HFFc6 (cell line): ENCODE data around the gene KCNK7. TPM values are rescaled to one million over a fixed set of nuclear protein-coding genes. Genes with fewer than 3 reads are reported as not detected.
A peak's percentile ranks its signal among the peaks of the same experiment; 100 is the strongest.
"Not testable (repeated sequence)": the region's sequence is repeated elsewhere in the genome, so short reads cannot be mapped to it uniquely, and the experiment has no call there.

Source experiments
- DNase-seq: peaks from one replicate; pipeline ENCODE4 v3.0.0-alpha.2; 2018
- H3K27ac Mint-ChIP-seq: 2 replicates; pipeline ENCODE4 v1.8.0; 2020; ENCODE audit warnings: mild to moderate bottlenecking, mixed read lengths
- H3K27me3 Mint-ChIP-seq: 2 replicates; pipeline ENCODE4 v1.8.0; 2021; ENCODE audit warnings: mild to moderate bottlenecking, moderate library complexity, mixed read lengths; ENCODE audit not compliant: insufficient read depth
- H3K36me3 Mint-ChIP-seq: 2 replicates; pipeline ENCODE4 v1.8.0; 2021; ENCODE audit warnings: low read depth, mixed read lengths
- H3K4me1 Mint-ChIP-seq: 2 replicates; pipeline ENCODE4 v1.8.0; 2020; ENCODE audit warnings: low read depth, mixed read lengths
- H3K4me3 Mint-ChIP-seq: 2 replicates; pipeline ENCODE4 v1.8.0; 2020; ENCODE audit warnings: mild to moderate bottlenecking, moderate library complexity, mixed read lengths
- H3K9me3 Mint-ChIP-seq: 2 replicates; pipeline ENCODE4 v1.8.0; 2020; ENCODE audit warnings: mild to moderate bottlenecking, mixed read lengths
- CTCF ChIP-seq: fragments of 200-600 bp; sonication (generic); IDR thresholded peaks from 2 replicates; pipeline ENCODE4 v1.5.0; 2021; ENCODE audit warnings: antibody characterized with exemption, mild to moderate bottlenecking
- total RNA-seq, 6 experiments: library from RNA; stranded (reverse); fragmentation: NEBNext Ultra II Directional; extraction: Animal tissue kit (Norgen Biotek cat#: 25700); gene quantifications; 2 replicates in 1 of 6; 3 replicates in 5 of 6; pipeline ENCODE4 v1.2.3, GENCODE V29; 2021

KCNK7 gene
- total RNA-seq, 6 experiments from 2014 or later: 0.16 to 0.31 (median 0.30) TPM; not detected in 3

GRCh38 chr11:65640483-65641296 is 45.1 kb upstream of the KCNK7 start:
- Mint-ChIP-seq H3K36me3 (peaks cover 4% of the 10 kb centered on the region), H3K9me3 (no peaks in the 10 kb centered on the region), H3K27me3 (peaks cover 5% of the 10 kb centered on the region; the same call in 1 of the 2 replicates), H3K27ac (no peak overlapping the region), H3K4me1 (peaks cover 50% of the 10 kb centered on the region), H3K4me3 (no peak overlapping the region)
- DNase-seq: no peak
- TF ChIP-seq CTCF: no peak

- peaks cover 3% of the 10 kb centered on the region; the same call in 1 of the 2 replicates for H3K27me3 Mint-ChIP-seq
- no peaks in the 10 kb centered on the region for H3K9me3 Mint-ChIP-seq
- peaks cover 43% of the 10 kb centered on the region for H3K4me1 Mint-ChIP-seq
- no peak for DNase-seq
- H3K4me3 Mint-ChIP-seq: no peak overlapping the region
- no peak for TF ChIP-seq CTCF
- no peaks in the 10 kb centered on the region; the same call in 1 of the 2 replicates for H3K36me3 Mint-ChIP-seq
- H3K27ac Mint-ChIP-seq: no peak overlapping the region
Measured at GRCh38 chr11:65639623-65640482, 44.3 kb upstream of the KCNK7 start.

GRCh38 chr11:65639228-65639597 is 43.6 kb upstream of the KCNK7 start:
- H3K27me3 Mint-ChIP-seq, H3K36me3 Mint-ChIP-seq, DNase-seq, H3K9me3 Mint-ChIP-seq: not testable (repeated sequence)
- H3K27ac Mint-ChIP-seq: 0 out of 2 replicates have a peak overlapping the region, but pooled peaks have one; percentile 56
- peak overlapping the region; percentile 88 for H3K4me3 Mint-ChIP-seq
- peaks cover 37% of the 10 kb centered on the region for H3K4me1 Mint-ChIP-seq

GRCh38 chr11:65637794-65638419 is 42.3 kb upstream of the KCNK7 start, which contains the start of gene SIPA1:
Gene SIPA1, plus strand, starts transcription at chr11:65638101. Its CDS starts 2,821 bp downstream, at chr11:65640922.
- Mint-ChIP-seq H3K27ac (peak within 1 kb of the TSS; percentile 56), H3K4me1 (peaks cover 24% of the 10 kb centered on the region), H3K27me3 (0 out of 2 replicates have a peak, but pooled peaks cover 3% of the 10 kb centered on the region), H3K4me3 (peak within 1 kb of the TSS; percentile 88), H3K9me3 (no peaks in the 10 kb centered on the region), H3K36me3 (no peaks in the 10 kb centered on the region; the same call in 1 of the 2 replicates)
- DNase-seq: peak; percentile 94
- peak; percentile 74 for TF ChIP-seq CTCF

GRCh38 chr11:65637032-65637557 is 41.5 kb upstream of the KCNK7 start:
- Mint-ChIP-seq H3K4me1 (peaks cover 23% of the 10 kb centered on the region), H3K27ac (no peak overlapping the region; the same call in 1 of the 2 replicates), H3K4me3 (peak overlapping the region; percentile 88), H3K36me3 (no peaks in the 10 kb centered on the region; the same call in 1 of the 2 replicates), H3K9me3 (no peaks in the 10 kb centered on the region), H3K27me3 (0 out of 2 replicates have a peak, but pooled peaks cover 3% of the 10 kb centered on the region)
- no peak for DNase-seq
- no peak for TF ChIP-seq CTCF
